A549 (cell line): Measurements from ENCODE around the gene EML5. TPM values are rescaled to one million over a fixed set of nuclear protein-coding genes. Genes with fewer than 3 reads are reported as not detected.

Source experiments
- ATAC-seq, 2 experiments: fragments of 200-7000 bp in 1 of 2; fragments of >200 bp in 1 of 2; cut with Nextera tagmentation in 1 of 2; cut with Tn5 transposase in 1 of 2; 3 replicates each; pipeline versions ENCODE4 v1.8.0 to v1.9.1; 2018 to 2020; ENCODE audit warnings: mild to moderate bottlenecking in 1 of 2, moderate library complexity in 1 of 2
- CTCF ChIA-PET: fragments of 300-600 bp; sonication (Branson Sonifier 250); formaldehyde crosslinking; extraction: SDS; loops from one replicate; lab custom pipeline; 2021; ENCODE audit warnings: antibody characterized with exemption, inconsistent platforms; lab: Yijun Ruan, JAX
- POLR2A ChIA-PET: fragments of 350-600 bp; formaldehyde crosslinking; extraction: SDS; loops from one replicate; lab custom pipeline; 2021; ENCODE audit warnings: antibody characterized with exemption, inconsistent platforms; lab: Yijun Ruan, JAX
- DNase-seq, 2 experiments: peaks; one replicate each; pipeline versions ENCODE4 v3.0.0 to v3.0.0-alpha.2; 2011 to 2016; ENCODE audit warnings: low read depth in 1 of 2, low spot score in 1 of 2
- FAIRE-seq: peaks from 2 replicates; lab custom pipeline; 2011; peaks lifted over from hg19 to GRCh38; lab: Jason Lieb, UNC
- H3K27ac ChIP-seq, 2 experiments: fragments of >200 bp; sonication (Bioruptor Twin); formaldehyde crosslinking; 3 replicates each; pipeline ENCODE4 v1.5.1; 2016 to 2017
- H3K4me1 ChIP-seq: fragments of >200 bp; sonication (Bioruptor Twin); formaldehyde crosslinking; 3 replicates; pipeline ENCODE4 v1.6.1; 2016
- H3K4me2 ChIP-seq: fragments of >200 bp; sonication (Bioruptor Twin); formaldehyde crosslinking; 3 replicates; pipeline ENCODE4 v1.6.1; 2016
- H3K4me3 ChIP-seq: fragments of >200 bp; sonication (Bioruptor Twin); formaldehyde crosslinking; 3 replicates; pipeline ENCODE4 v1.5.1; 2016
- H3K9me3 ChIP-seq: fragments of >200 bp; sonication (Bioruptor Twin); formaldehyde crosslinking; 3 replicates; pipeline ENCODE4 v1.6.1; 2016
- CEBPB ChIP-seq, 2 experiments: fragments of >200 bp in 1 of 2; sonication (Bioruptor Twin) in 1 of 2; formaldehyde crosslinking in 1 of 2; IDR thresholded peaks; 2 replicates each; pipeline ENCODE4 v1.6.1; 2012 to 2016
- EHF ChIP-seq: fragments of 250-450 bp; sonication (Bioruptor Pico); IDR thresholded peaks from 2 replicates; pipeline ENCODE4 v1.5.0; 2020; ENCODE audit warnings: mild to moderate bottlenecking
- EHMT2 ChIP-seq: fragments of 200-600 bp; sonication (generic); IDR thresholded peaks from 2 replicates; pipeline ENCODE4 v1.6.1; 2016; ENCODE audit warnings: antibody characterized with exemption, low read depth, mild to moderate bottlenecking, moderate library complexity
- HEYL ChIP-seq: fragments of 250-450 bp; sonication (Bioruptor Pico); IDR thresholded peaks from 2 replicates; pipeline ENCODE4 v1.8.0; 2021; ENCODE audit warnings: mild to moderate bottlenecking, moderate library complexity
- HOXB5 ChIP-seq: fragments of 250-450 bp; sonication (Bioruptor Pico); IDR thresholded peaks from 2 replicates; pipeline ENCODE4 v1.5.0; 2020; ENCODE audit warnings: mild to moderate bottlenecking, moderate library complexity
- JUN ChIP-seq, 2 experiments: fragments of >200 bp; sonication (Bioruptor Twin); formaldehyde crosslinking; IDR thresholded peaks; 2 replicates in 1 of 2; 3 replicates in 1 of 2; pipeline ENCODE4 v1.6.1; 2016 to 2017
- MAFK ChIP-seq: fragments of 450-650 bp; IDR thresholded peaks from 2 replicates; pipeline ENCODE4 v1.6.1; 2014; ENCODE audit not compliant: partially characterized antibody
- MAZ ChIP-seq: fragments of 150-350 bp; IDR thresholded peaks from 2 replicates; pipeline ENCODE4 v1.6.1; 2014; ENCODE audit warnings: antibody characterized with exemption, low read depth, low read length, borderline replicate concordance
- NR3C1 ChIP-seq: fragments of >200 bp; sonication (Bioruptor Twin); formaldehyde crosslinking; IDR thresholded peaks from 3 replicates; pipeline ENCODE4 v1.6.1; 2017
- PHF8 ChIP-seq: fragments of 200-600 bp; sonication (generic); IDR thresholded peaks from 2 replicates; pipeline ENCODE4 v1.6.1; 2016; ENCODE audit warnings: low read depth, mild to moderate bottlenecking, antibody characterized with exemption, moderate library complexity, borderline replicate concordance
- RAD21 ChIP-seq, 2 experiments: fragments of >200 bp in 1 of 2; sonication (Bioruptor Twin) in 1 of 2; formaldehyde crosslinking in 1 of 2; IDR thresholded peaks in 1 of 2; conservative IDR thresholded peaks in 1 of 2; 2 replicates in 1 of 2; 3 replicates in 1 of 2; pipeline ENCODE4 v1.6.1; 2012 to 2018; ENCODE audit warnings: inconsistent platforms in 1 of 2
- RARB ChIP-seq: fragments of 250-450 bp; sonication (Bioruptor Pico); IDR thresholded peaks from 2 replicates; pipeline ENCODE4 v1.8.0; 2021; ENCODE audit warnings: mild to moderate bottlenecking, moderate library complexity
- RFX5 ChIP-seq: fragments of 450-650 bp; IDR thresholded peaks from 2 replicates; pipeline ENCODE4 v1.7.1; 2014; ENCODE audit warnings: antibody characterized with exemption, mild to moderate bottlenecking, moderate library complexity
- ZSCAN20 ChIP-seq: fragments of 250-450 bp; sonication (Bioruptor Pico); IDR thresholded peaks from 2 replicates; pipeline ENCODE4 v1.8.0; 2022; ENCODE audit warnings: mild to moderate bottlenecking, moderate library complexity
- WGBS: methylation state at CpG from one replicate; pipeline ENCODE4 v1.1.6; 2017; ENCODE audit errors: missing lambda C conversion rate; 5-methylcytosine and 5-hydroxymethylcytosine counted together
- polyA plus RNA-seq, 4 experiments: library from polyadenylated mRNA; depleted of rRNA in 3 of 4; stranded (reverse); fragments of >200 nt; fragmentation: RNase III in 1 of 4; extraction: RNeasy Plus Mini Kit Qiagen cat#74134 plus additional on column Dnase treatment in 1 of 4; gene quantifications; 2 replicates in 3 of 4; 3 replicates in 1 of 4; pipeline ENCODE4 v1.2.3, GENCODE V29; 2011 to 2017
- TF ChIP-seq, protein P1 (sequence below): fragments of >200 bp; sonication (Bioruptor Twin); formaldehyde crosslinking; IDR thresholded peaks from 2 replicates; pipeline ENCODE4 v1.6.1; 2016
- TF ChIP-seq, protein P2 (sequence below): fragments of 150-350 bp; IDR thresholded peaks from 2 replicates; pipeline ENCODE4 v1.6.1; 2014; ENCODE audit warnings: low read depth, mild to moderate bottlenecking, low read length
- TF ChIP-seq, protein P3 (sequence below): fragments of 250-450 bp; sonication (Bioruptor Pico); IDR thresholded peaks from 2 replicates; pipeline ENCODE4 v1.5.0; 2021; ENCODE audit warnings: mild to moderate bottlenecking, moderate library complexity, borderline replicate concordance
- TF ChIP-seq, protein P4 (sequence below): IDR thresholded peaks from 2 replicates; pipeline ENCODE4 v1.6.1; 2012; ENCODE audit warnings: low read depth, borderline replicate concordance

The EML5 gene
- polyA plus RNA-seq, 2 of the 4 experiments (the other 2 are of a cell fraction) = 0.44 to 0.62 TPM

DNA sequence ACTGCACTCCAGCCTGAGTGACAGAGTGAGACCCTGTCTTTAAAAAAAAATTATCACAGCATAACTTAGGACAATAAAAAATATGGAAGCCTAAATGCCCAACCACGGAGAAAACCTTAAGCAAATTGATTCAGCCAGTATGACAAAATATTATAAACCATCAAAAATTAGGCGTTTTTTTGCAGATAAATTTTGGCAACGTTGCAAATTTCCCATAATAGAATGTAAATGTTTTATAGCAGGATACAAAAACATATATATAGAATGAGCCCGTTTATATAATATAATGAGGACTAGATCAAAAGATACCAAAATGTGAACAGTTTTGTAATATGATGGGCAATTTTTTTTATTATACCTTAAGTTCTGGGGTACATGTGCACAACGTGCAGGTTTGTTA lies 6.8 kb upstream of the EML5 start:
- H3K4me2 ChIP-seq = no peak overlapping the region
- FAIRE-seq = no peak
- CTCF ChIA-PET = no interaction called here
- ATAC-seq = no peak
- TF ChIP-seq MAFK = peak; percentile 44
- TF ChIP-seq, protein P1, sequence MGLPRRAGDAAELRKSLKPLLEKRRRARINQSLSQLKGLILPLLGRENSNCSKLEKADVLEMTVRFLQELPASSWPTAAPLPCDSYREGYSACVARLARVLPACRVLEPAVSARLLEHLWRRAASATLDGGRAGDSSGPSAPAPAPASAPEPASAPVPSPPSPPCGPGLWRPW = no peak
- TF ChIP-seq, all 56 proteins: peak for 1
- 19% methylated on average over 5 of the region's 5 CpGs for WGBS
- no peak overlapping the region for H3K4me3 ChIP-seq
- POLR2A ChIA-PET = no interaction called here
- H3K4me1 ChIP-seq = no peaks in the 10 kb centered on the region
- no peak for DNase-seq
- no peaks in the 10 kb centered on the region for H3K9me3 ChIP-seq
- H3K27ac ChIP-seq = no peak overlapping the region

DNA sequence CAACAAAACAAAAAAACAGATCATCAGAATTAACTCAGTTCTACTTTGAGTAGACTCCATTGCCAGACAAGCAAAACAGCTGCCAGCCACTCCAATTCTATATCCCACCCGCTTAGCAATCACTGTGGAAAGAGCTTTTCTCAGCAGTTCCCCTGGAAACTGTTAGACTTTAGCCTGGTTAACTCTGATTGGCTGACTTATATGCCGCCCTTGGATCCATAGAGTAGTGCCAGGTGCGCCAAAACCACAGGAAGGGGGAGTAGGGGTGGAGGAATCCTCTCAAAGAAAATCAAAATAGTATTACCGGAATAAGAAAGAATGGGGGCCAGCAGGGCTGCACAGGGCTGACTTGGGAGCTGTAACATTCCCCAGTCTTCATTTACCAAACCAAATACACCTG lies 5.4 kb upstream of the EML5 start:
- no peak overlapping the region for H3K27ac ChIP-seq
- no peak for FAIRE-seq
- 29% methylated on average over 4 of the region's 4 CpGs for WGBS
- no peak for TF ChIP-seq CEBPB (IDR thresholded peaks at IDR 0.05)
- 0 out of 3 replicates have a peak, but pooled peaks cover 5% of the 10 kb centered on the region for H3K4me1 ChIP-seq
- no peak overlapping the region for H3K4me2 ChIP-seq
- no peaks in the 10 kb centered on the region for H3K9me3 ChIP-seq
- no peak overlapping the region for H3K4me3 ChIP-seq
- CTCF ChIA-PET = no interaction called here
- peak in 1 of 2 experiments; percentile 24; a peak in 2 of 6 replicates for ATAC-seq
- POLR2A ChIA-PET = no interaction called here
- DNase-seq = no peak

DNA sequence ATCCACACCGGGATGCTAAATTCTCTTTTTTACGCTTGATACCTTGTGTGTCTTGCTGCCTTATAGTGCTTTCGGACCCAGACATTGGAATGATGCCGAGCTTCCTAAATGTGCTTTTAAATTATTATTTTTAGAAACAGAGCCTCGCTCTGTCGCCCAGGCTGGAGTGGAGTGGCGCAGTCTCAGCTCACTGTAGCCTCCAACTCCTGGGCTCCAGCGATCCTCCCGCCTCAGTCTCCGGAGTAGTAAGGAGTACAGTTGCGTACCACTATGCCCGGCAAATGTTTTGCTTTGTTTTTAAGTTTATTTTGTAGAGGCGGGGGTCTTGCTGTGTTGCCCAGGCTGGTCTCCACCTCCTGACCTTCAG lies 489 bp upstream of the EML5 start:
- no peaks in the 10 kb centered on the region for H3K9me3 ChIP-seq
- H3K4me3 ChIP-seq = peak overlapping the region; percentile 62
- peak overlapping the region; percentile 74 for H3K4me2 ChIP-seq
- no peak for FAIRE-seq
- H3K27ac ChIP-seq = peak overlapping the region; percentile 62 to 81
- DNase-seq = no peak
- TF ChIP-seq, protein P2, sequence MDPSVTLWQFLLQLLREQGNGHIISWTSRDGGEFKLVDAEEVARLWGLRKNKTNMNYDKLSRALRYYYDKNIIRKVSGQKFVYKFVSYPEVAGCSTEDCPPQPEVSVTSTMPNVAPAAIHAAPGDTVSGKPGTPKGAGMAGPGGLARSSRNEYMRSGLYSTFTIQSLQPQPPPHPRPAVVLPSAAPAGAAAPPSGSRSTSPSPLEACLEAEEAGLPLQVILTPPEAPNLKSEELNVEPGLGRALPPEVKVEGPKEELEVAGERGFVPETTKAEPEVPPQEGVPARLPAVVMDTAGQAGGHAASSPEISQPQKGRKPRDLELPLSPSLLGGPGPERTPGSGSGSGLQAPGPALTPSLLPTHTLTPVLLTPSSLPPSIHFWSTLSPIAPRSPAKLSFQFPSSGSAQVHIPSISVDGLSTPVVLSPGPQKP = no peak
- TF ChIP-seq, protein P3, sequence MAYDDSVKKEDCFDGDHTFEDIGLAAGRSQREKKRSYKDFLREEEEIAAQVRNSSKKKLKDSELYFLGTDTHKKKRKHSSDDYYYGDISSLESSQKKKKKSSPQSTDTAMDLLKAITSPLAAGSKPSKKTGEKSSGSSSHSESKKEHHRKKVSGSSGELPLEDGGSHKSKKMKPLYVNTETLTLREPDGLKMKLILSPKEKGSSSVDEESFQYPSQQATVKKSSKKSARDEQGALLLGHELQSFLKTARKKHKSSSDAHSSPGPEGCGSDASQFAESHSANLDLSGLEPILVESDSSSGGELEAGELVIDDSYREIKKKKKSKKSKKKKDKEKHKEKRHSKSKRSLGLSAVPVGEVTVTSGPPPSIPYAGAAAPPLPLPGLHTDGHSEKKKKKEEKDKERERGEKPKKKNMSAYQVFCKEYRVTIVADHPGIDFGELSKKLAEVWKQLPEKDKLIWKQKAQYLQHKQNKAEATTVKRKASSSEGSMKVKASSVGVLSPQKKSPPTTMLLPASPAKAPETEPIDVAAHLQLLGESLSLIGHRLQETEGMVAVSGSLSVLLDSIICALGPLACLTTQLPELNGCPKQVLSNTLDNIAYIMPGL = no peak
- TF ChIP-seq EHMT2 (no peak), RARB (no peak), HOXB5 (CRISPR knock-in tag) (no peak), JUN (IDR thresholded peaks at IDR 0.05) (no peak; a peak in 1 of 5 replicates)
- TF ChIP-seq, protein P4, sequence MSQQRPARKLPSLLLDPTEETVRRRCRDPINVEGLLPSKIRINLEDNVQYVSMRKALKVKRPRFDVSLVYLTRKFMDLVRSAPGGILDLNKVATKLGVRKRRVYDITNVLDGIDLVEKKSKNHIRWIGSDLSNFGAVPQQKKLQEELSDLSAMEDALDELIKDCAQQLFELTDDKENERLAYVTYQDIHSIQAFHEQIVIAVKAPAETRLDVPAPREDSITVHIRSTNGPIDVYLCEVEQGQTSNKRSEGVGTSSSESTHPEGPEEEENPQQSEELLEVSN = no peak
- TF ChIP-seq, all 56 proteins: peak for 0
- H3K4me1 ChIP-seq = 0 out of 3 replicates have a peak, but pooled peaks cover 5% of the 10 kb centered on the region
- ATAC-seq = peak in 1 of 2 experiments; percentile 34; a peak in 3 of 6 replicates
- WGBS = 64% methylated on average over 13 of the region's 13 CpGs
- CTCF ChIA-PET = interaction anchor here (0.8 to 2.4 kb wide), 17 partner anchors 13 to 229 kb away, joined by 3 to 19 read pairs (median 4); partner anchors contain the start of gene TTC8
- POLR2A ChIA-PET = interaction anchor here (1.6 kb wide), 1 partner anchor 31 kb away, joined by 12 read pairs; the partner anchor contains the start of gene TTC8

DNA sequence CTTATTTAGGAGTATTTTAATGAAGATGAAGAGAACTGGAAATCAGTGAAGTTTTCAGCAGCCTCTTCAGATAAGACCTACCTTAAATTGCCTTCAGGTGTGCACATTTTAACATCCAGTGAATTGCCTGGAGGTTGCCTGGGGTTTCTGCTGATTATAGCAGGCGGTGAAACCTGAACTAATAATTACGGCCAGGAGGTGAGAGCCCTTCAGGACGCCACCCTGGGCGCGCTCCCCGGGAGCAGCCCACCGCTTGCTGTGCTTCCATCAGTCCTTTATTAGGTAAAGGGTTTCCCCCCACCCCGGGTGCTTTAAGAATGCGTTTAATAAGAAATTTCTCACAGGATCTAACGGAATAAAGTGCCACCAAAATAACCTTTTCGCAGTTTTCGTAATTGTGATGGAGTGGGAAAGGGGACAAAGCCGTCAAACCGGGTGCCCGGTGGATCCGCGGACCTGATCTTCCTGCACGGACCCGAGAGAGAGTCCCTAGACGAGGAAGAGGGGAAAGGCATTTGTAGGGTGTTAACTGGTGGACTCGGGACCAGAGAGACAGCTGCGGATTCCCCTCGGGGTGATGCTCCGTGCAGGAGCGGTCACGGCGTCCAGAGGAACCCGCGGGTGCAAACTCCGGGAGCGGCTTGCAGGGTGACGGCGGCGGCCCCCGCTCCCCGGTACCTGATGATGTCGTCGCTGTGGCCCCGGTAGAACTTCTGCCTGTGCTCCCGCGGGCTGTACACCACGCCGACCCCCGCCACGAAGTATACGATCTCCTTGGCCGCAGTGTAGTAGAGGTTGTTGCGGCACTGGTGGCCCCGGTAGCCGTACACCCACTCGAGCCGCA lies 902 bp downstream of the EML5 start:
- Histone ChIP-seq H3K4me2 (peak overlapping the region; percentile 74), H3K27ac (peak overlapping the region; percentile 62 to 81), H3K4me1 (0 out of 3 replicates have a peak, but pooled peaks cover 5% of the 10 kb centered on the region), H3K9me3 (no peaks in the 10 kb centered on the region), H3K4me3 (peak overlapping the region; percentile 62)
- ATAC-seq (peak; percentile 24 to 27), DNase-seq (peak; percentile 5), FAIRE-seq (no peak)
- WGBS = 21% methylated on average over 33 of the region's 52 CpGs
- ChIA-PET CTCF (interaction anchor here (0.6 to 2.4 kb wide), 18 partner anchors 15 to 1122 kb away, joined by 3 to 19 read pairs (median 4); partner anchors contain the start of gene TTC8), POLR2A (interaction anchor here (1.6 to 1.7 kb wide), 2 partner anchors 32 to 33 kb away, joined by 4 to 12 read pairs; partner anchors contain the start of gene TTC8)
- TF ChIP-seq RAD21 (conservative IDR thresholded peaks at IDR 0.05 in 1 of 2, IDR thresholded peaks at IDR 0.05 in 1 of 2) (no peak), ZSCAN20 (CRISPR knock-in tag) (no peak), EHF (CRISPR knock-in tag) (no peak), HEYL (CRISPR knock-in tag) (no peak), PHF8 (no peak), RFX5 (no peak), CEBPB (IDR thresholded peaks at IDR 0.05) (no peak), NR3C1 (no peak), MAZ (no peak)
- TF ChIP-seq, protein P2 = no peak
